Gastrocnemius medialis (tissue), 4 donors: ENCODE data around the gene CPZ. TPM values are rescaled to one million over a fixed set of nuclear protein-coding genes. Genes with fewer than 3 reads are reported as not detected.

ENCODE experiments used
- ATAC-seq, 2 donors: fragments of 150-250 bp; one replicate each; pipeline ENCODE4 v1.9.1; 2016
- DNase-seq, 2 donors: peaks; one replicate each; pipeline ENCODE4 v3.0.0-alpha.2; 2019
- H3K27ac ChIP-seq, 4 donors: fragments of 200-600 bp; sonication (generic); 1 replicate in 1 of 4; 2 replicates in 3 of 4; pipeline ENCODE4 v1.5.1; 2016 to 2018; ENCODE audit warnings: mild to moderate bottlenecking in 2 of 4, moderate library complexity in 1 of 4
- H3K27me3 ChIP-seq, 3 donors: fragments of 200-600 bp; sonication (generic) in 2 of 3; 1 replicate in 1 of 3; 2 replicates in 2 of 3; pipeline versions ENCODE4 v1.5.1 to v1.6.0; 2016 to 2019; ENCODE audit warnings: mild to moderate bottlenecking in 1 of 3, moderate library complexity in 1 of 3
- H3K36me3 ChIP-seq, 2 donors: fragments of 200-600 bp; sonication (generic) in 1 of 2; one replicate each; pipeline ENCODE4 v1.5.1; 2017 to 2018
- H3K4me1 ChIP-seq, 2 donors: fragments of 200-600 bp; sonication (generic) in 1 of 2; one replicate each; pipeline ENCODE4 v1.5.1; 2016 to 2017; ENCODE audit warnings: mild to moderate bottlenecking in 2 of 2
- H3K4me3 ChIP-seq, 4 donors: fragments of 200-600 bp; sonication (generic) in 3 of 4; 1 replicate in 1 of 4; 2 replicates in 3 of 4; pipeline ENCODE4 v1.5.1; 2016 to 2019; ENCODE audit warnings: mild to moderate bottlenecking in 2 of 4
- H3K9me3 ChIP-seq, 3 donors: fragments of 200-600 bp; sonication (generic) in 2 of 3; 1 replicate in 1 of 3; 2 replicates in 2 of 3; pipeline ENCODE4 v1.5.1; 2016 to 2019
- POLR2A ChIP-seq, 2 donors: fragments of 450-650 bp; IDR thresholded peaks; one replicate each; pipeline ENCODE4 v1.6.1; 2017; ENCODE audit warnings: antibody characterized with exemption in 2 of 2, mild to moderate bottlenecking in 2 of 2, moderate library complexity in 2 of 2
- in situ Hi-C, 4 donors: fragments of 200-750 bp; cut with MboI; loops; one replicate each; pipeline versions ENCODE4 v1.15.0 to v1.8.0; 2017; ENCODE audit warnings: low sequenced_read_pairs in 4 of 4
- intact Hi-C: fragments of 100-400 bp; cut with DNase I; formaldehyde crosslinking; loops from one replicate; pipeline ENCODE4 v1.15.1; 2023; ENCODE audit warnings: low total_unique reads
- total RNA-seq, 4 donors: library from RNA; depleted of rRNA; stranded (reverse); fragments of >200 nt; gene quantifications; one replicate each; pipeline versions ENCODE4 v1.1.0 to v1.2.3, GENCODE V29; 2016
- TF ChIP-seq, protein P1 (sequence below), 5 experiments: fragments of 450-650 bp in 3 of 5; fragments of 200-600 bp in 2 of 5; sonication (generic) in 2 of 5; IDR thresholded peaks in 4 of 5; conservative IDR thresholded peaks in 1 of 5; 1 replicate in 4 of 5; 2 replicates in 1 of 5; pipeline ENCODE4 v1.5.1; 2016 to 2019; ENCODE audit warnings: antibody characterized with exemption in 5 of 5, mild to moderate bottlenecking in 3 of 5, moderate library complexity in 3 of 5

The CPZ gene
- total RNA-seq, 4 donors from 2014 or later, result not detected

DNA sequence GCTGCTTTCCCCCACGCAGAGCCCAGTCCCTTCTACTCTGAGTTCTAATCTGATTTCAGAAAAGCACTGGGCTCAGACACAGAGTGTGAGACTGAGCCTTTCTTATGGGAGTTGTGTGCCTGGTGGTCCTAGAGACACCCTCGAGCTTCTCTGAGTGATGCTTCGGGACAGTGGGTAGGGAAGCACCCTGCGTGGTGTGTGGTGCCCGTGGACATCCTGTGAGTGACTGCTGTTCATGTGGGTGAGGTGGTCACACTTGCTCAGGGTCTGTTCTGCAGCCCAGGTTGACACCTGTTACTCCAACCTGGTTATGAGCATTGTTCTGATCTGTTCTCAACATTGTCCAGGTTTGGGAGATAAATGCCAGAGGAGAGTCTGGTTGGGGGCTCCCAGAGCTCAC is 6.3 kb upstream of the CPZ start:
- no peak overlapping the region for H3K4me3 ChIP-seq
- no peaks in the 10 kb centered on the region for H3K36me3 ChIP-seq
- intact Hi-C loops, result no loop called here
- H3K9me3 ChIP-seq, result no peaks in the 10 kb centered on the region
- in situ Hi-C loops, result no loop called here
- no peak overlapping the region for H3K27ac ChIP-seq
- no peaks in the 10 kb centered on the region for H3K4me1 ChIP-seq
- peaks cover 23 to 38% (median 37%) of the 10 kb centered on the region in 3 donors for H3K27me3 ChIP-seq
- ATAC-seq (no peak), DNase-seq (no peak)
- TF ChIP-seq POLR2A (IDR thresholded peaks at IDR 0.05), result no peak
- TF ChIP-seq, protein P1, sequence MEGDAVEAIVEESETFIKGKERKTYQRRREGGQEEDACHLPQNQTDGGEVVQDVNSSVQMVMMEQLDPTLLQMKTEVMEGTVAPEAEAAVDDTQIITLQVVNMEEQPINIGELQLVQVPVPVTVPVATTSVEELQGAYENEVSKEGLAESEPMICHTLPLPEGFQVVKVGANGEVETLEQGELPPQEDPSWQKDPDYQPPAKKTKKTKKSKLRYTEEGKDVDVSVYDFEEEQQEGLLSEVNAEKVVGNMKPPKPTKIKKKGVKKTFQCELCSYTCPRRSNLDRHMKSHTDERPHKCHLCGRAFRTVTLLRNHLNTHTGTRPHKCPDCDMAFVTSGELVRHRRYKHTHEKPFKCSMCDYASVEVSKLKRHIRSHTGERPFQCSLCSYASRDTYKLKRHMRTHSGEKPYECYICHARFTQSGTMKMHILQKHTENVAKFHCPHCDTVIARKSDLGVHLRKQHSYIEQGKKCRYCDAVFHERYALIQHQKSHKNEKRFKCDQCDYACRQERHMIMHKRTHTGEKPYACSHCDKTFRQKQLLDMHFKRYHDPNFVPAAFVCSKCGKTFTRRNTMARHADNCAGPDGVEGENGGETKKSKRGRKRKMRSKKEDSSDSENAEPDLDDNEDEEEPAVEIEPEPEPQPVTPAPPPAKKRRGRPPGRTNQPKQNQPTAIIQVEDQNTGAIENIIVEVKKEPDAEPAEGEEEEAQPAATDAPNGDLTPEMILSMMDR (IDR thresholded peaks at IDR 0.05 in 4 of 5, conservative IDR thresholded peaks at IDR 0.05 in 1 of 5), result no peak

DNA sequence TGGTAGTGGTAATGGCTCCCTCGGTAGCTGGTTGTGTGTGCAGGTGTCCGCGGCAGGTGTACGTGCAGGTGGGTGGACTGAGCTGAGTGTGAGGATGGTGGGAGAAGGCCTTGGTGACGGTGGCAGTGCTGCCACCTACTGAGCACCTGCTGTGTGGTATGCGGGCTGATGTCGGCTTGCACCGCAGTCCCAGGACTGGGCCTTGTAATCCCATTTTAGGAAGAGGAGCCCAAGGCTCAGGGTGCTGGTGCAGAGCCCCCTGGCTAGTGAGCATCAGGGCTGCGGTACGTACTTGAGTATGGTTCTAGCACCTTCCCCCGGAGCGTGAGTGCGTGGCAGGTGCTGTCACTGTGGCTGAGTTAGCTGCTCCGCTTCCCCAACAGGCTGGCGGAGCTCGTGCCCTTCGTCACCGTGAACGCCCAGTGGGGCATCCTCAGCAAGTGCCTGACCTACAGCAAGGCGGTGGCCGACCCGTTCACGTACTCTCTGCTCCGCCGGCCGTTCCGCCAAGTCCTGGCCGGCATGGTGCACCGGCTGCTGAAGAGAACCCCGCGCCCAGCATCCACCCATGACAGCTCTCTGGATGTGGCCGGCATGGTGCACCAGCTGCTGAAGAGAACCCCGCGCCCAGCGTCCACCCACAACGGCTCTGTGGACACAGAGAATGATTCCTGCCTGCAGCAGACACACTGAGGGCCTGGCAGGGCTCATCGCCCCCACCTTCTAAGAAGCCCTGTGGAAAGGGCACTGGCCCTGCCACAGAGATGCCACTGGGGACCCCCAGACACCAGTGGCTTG is 5.7 kb upstream of the CPZ start:
- in situ Hi-C loops (no loop called here), intact Hi-C loops (no loop called here)
- Histone ChIP-seq H3K36me3 (no peaks in the 10 kb centered on the region), H3K27ac (no peak overlapping the region), H3K4me1 (no peaks in the 10 kb centered on the region), H3K27me3 (peaks cover 29 to 38% (median 36%) of the 10 kb centered on the region in 3 donors), H3K4me3 (no peak overlapping the region), H3K9me3 (no peaks in the 10 kb centered on the region)
- DNase-seq, result no peak
- no peak for ATAC-seq
- TF ChIP-seq, protein P1 (IDR thresholded peaks at IDR 0.05 in 4 of 5, conservative IDR thresholded peaks at IDR 0.05 in 1 of 5), result no peak
- no peak for TF ChIP-seq POLR2A (IDR thresholded peaks at IDR 0.05)

DNA sequence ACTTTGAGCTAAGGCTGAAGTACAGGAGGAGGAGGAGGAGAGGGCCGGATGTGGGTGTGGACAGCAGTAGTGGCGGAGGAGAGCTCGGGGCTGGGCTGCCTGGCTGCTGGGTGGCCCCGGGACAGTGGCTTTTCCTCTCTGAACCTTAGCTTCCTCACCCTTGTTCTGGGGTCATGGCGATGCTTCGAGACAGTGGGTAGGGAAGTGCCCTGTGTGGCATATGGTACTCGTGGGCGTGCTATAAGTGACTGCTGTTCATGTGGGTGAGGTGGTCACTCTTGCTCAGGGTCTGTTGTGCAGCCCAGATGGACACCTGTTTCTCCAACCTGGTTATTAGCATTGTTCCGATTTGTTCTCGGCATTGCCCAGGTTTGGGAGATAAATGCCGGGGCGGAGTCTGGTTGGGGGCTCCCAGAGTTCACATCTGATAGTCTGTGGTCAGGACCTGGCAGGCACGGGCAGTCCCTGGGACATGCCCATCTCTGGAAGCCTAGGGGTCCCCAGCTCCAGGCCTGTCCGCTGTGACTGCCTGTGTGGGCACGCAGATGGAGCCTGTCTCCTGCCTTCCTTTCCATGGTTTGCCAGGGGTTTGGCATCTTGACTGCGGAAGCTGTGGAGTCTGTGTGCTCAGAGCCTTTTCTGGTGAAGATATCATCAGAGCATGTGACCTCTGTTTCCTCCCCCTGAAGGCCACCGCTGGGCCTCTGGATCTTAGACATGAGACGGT is 4.9 kb upstream of the CPZ start:
- Histone ChIP-seq H3K27me3 (peaks cover 31 to 39% (median 36%) of the 10 kb centered on the region in 3 donors), H3K36me3 (no peaks in the 10 kb centered on the region), H3K9me3 (no peaks in the 10 kb centered on the region), H3K27ac (no peak overlapping the region), H3K4me3 (no peak overlapping the region), H3K4me1 (no peaks in the 10 kb centered on the region)
- no peak for DNase-seq
- in situ Hi-C loops, result no loop called here
- no peak for ATAC-seq
- intact Hi-C loops, result no loop called here
- TF ChIP-seq, protein P1 (IDR thresholded peaks at IDR 0.05 in 4 of 5, conservative IDR thresholded peaks at IDR 0.05 in 1 of 5), result no peak
- no peak for TF ChIP-seq POLR2A (IDR thresholded peaks at IDR 0.05)

GRCh38 chr4:8588196-8588470 is 4.4 kb upstream of the CPZ start:
- Histone ChIP-seq H3K27ac (no peak overlapping the region), H3K27me3 (peaks cover 30 to 44% (median 41%) of the 10 kb centered on the region in 3 donors), H3K9me3 (no peaks in the 10 kb centered on the region), H3K4me1 (no peaks in the 10 kb centered on the region), H3K4me3 (no peak overlapping the region), H3K36me3 (no peaks in the 10 kb centered on the region)
- in situ Hi-C loops, result no loop called here
- intact Hi-C loops, result no loop called here
- DNase-seq (no peak), ATAC-seq (no peak)
- TF ChIP-seq, protein P1 (IDR thresholded peaks at IDR 0.05 in 4 of 5, conservative IDR thresholded peaks at IDR 0.05 in 1 of 5), result no peak
- no peak for TF ChIP-seq POLR2A (IDR thresholded peaks at IDR 0.05)
